Measurements from ENCODE around the gene MYO18A.

- TF ChIP-seq POLR2A (IDR thresholded peaks at IDR 0.05), result no peak
- TF ChIP-seq, protein P1, sequence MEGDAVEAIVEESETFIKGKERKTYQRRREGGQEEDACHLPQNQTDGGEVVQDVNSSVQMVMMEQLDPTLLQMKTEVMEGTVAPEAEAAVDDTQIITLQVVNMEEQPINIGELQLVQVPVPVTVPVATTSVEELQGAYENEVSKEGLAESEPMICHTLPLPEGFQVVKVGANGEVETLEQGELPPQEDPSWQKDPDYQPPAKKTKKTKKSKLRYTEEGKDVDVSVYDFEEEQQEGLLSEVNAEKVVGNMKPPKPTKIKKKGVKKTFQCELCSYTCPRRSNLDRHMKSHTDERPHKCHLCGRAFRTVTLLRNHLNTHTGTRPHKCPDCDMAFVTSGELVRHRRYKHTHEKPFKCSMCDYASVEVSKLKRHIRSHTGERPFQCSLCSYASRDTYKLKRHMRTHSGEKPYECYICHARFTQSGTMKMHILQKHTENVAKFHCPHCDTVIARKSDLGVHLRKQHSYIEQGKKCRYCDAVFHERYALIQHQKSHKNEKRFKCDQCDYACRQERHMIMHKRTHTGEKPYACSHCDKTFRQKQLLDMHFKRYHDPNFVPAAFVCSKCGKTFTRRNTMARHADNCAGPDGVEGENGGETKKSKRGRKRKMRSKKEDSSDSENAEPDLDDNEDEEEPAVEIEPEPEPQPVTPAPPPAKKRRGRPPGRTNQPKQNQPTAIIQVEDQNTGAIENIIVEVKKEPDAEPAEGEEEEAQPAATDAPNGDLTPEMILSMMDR (IDR thresholded peaks at IDR 0.05), result no peak
These were observed 54.5 kb downstream of the MYO18A start for GRCh38 chr17:29125651-29126050.

Data from prostate gland (tissue), 2 donors.